GM12878 (cell line): Measurements from ENCODE around the gene ATXN1. TPM values are rescaled to one million over a fixed set of nuclear protein-coding genes. Genes with fewer than 3 reads are reported as not detected.

Experiments
- ATAC-seq: fragments of 200-7000 bp; cut with Tn5 transposase; 3 replicates; pipeline ENCODE4 v1.9.1; 2020; ENCODE audit warnings: mild to moderate bottlenecking, moderate library complexity
- BruUV-seq: library from RNA; stranded (reverse); fragments of 400-500 nt; replicated peaks from 2 replicates; lab custom pipeline; 2021; lab: Mats Ljungman, UMichigan
- CTCF ChIA-PET: fragments of 300-600 bp; sonication (Branson Sonifier 250); formaldehyde crosslinking; extraction: SDS; loops from one replicate; lab custom pipeline; 2021; ENCODE audit warnings: inconsistent platforms; lab: Yijun Ruan, JAX
- POLR2A ChIA-PET: fragments of 350-600 bp; formaldehyde crosslinking; extraction: SDS; loops from one replicate; lab custom pipeline; 2021; ENCODE audit warnings: inconsistent platforms; lab: Charles Lee
- RAD21 ChIA-PET: fragments of 300-600 bp; sonication (Branson Sonifier 250); formaldehyde crosslinking; loops from one replicate; lab custom pipeline; 2023; ENCODE audit warnings: antibody characterized with exemption; ENCODE audit not compliant: unreplicated experiment; lab: Charles Lee
- SMC1A ChIA-PET: fragments of 300-600 bp; sonication (Branson Sonifier 250); formaldehyde crosslinking; loops from one replicate; lab custom pipeline; 2023; ENCODE audit not compliant: unreplicated experiment, uncharacterized antibody; lab: Charles Lee
- DNase-seq: peaks from one replicate; pipeline ENCODE4 v3.0.0-alpha.2; 2011; ENCODE audit warnings: low read depth, low spot score
- FAIRE-seq: peaks from 3 replicates; lab custom pipeline; 2011; peaks lifted over from hg19 to GRCh38; lab: Jason Lieb, UNC
- H2AFZ ChIP-seq: 2 replicates; pipeline ENCODE4 v1.6.0; 2011; ENCODE audit warnings: low read depth, low read length, control low read depth; ENCODE audit not compliant: control insufficient read depth
- H3K27ac ChIP-seq: 2 replicates; pipeline ENCODE4 v1.5.1; 2011; ENCODE audit warnings: control low read depth; ENCODE audit not compliant: control insufficient read depth, insufficient read depth
- H3K27me3 ChIP-seq, 2 experiments: replicated peaks in 1 of 2; 2 replicates each; pipeline versions ENCODE4 v1.6.0 to v1.6.1; 2011; ENCODE audit warnings: low read length in 1 of 2; ENCODE audit not compliant: control insufficient read depth in 2 of 2, insufficient read depth in 2 of 2
- H3K36me3 ChIP-seq, 2 experiments: 2 replicates each; pipeline ENCODE4 v1.5.1; 2011; ENCODE audit warnings: low read length in 1 of 2; ENCODE audit not compliant: control insufficient read depth in 2 of 2, insufficient read depth in 2 of 2
- H3K4me1 ChIP-seq: 2 replicates; pipeline ENCODE4 v1.6.1; 2011; ENCODE audit warnings: mild to moderate bottlenecking, low read length, moderate library complexity, mixed read lengths; ENCODE audit not compliant: control insufficient read depth, insufficient read depth
- H3K4me2 ChIP-seq: 2 replicates; pipeline ENCODE4 v1.6.0; 2011; ENCODE audit warnings: control low read depth; ENCODE audit not compliant: control insufficient read depth, insufficient read depth
- H3K4me3 ChIP-seq: fragments of 200-600 bp; sonication (generic); 2 replicates; pipeline ENCODE4 v1.5.1; 2016
- H3K79me2 ChIP-seq: 2 replicates; pipeline ENCODE4 v1.6.0; 2011; ENCODE audit warnings: low read length; ENCODE audit not compliant: control insufficient read depth, insufficient read depth
- H3K9ac ChIP-seq: 2 replicates; pipeline ENCODE4 v1.8.0; 2011; ENCODE audit warnings: low read length, control low read depth, mixed read lengths; ENCODE audit not compliant: control insufficient read depth, insufficient read depth
- H3K9me3 ChIP-seq: replicated peaks from 3 replicates; pipeline ENCODE4 v1.5.1; 2011; ENCODE audit warnings: mild to moderate bottlenecking, low read length; ENCODE audit not compliant: control insufficient read depth, insufficient read depth
- H4K20me1 ChIP-seq: 2 replicates; pipeline ENCODE4 v1.6.0; 2011; ENCODE audit not compliant: control insufficient read depth, insufficient read depth
- CBFB ChIP-seq: IDR thresholded peaks from 2 replicates; pipeline ENCODE4 v1.6.1; 2016; ENCODE audit warnings: antibody characterized with exemption, low read depth
- MYC ChIP-seq: IDR thresholded peaks from 2 replicates; pipeline ENCODE4 v1.6.1; 2011; ENCODE audit warnings: mild to moderate bottlenecking, low read length, moderate library complexity, inconsistent platforms; ENCODE audit not compliant: insufficient read depth, insufficient replicate concordance, insufficient read length, severe bottlenecking
- NR2C1 ChIP-seq: fragments of 450-650 bp; IDR thresholded peaks from 2 replicates; pipeline ENCODE4 v1.6.1; 2017; ENCODE audit warnings: antibody characterized with exemption, mild to moderate bottlenecking, moderate library complexity
- SMAD1 ChIP-seq: fragments of 450-650 bp; IDR thresholded peaks from 2 replicates; pipeline ENCODE4 v1.6.1; 2018; ENCODE audit warnings: mild to moderate bottlenecking, low read depth; ENCODE audit not compliant: partially characterized antibody
- TCF12 ChIP-seq: IDR thresholded peaks from 2 replicates; pipeline ENCODE4 v1.6.1; 2011; ENCODE audit warnings: low read depth, mild to moderate bottlenecking, low read length
- WRNIP1 ChIP-seq: IDR thresholded peaks from 2 replicates; pipeline ENCODE4 v1.6.1; 2011; ENCODE audit warnings: low read depth, low read length, improper control_type of control experiment, borderline replicate concordance
- YY1 ChIP-seq: IDR thresholded peaks from 2 replicates; pipeline ENCODE4 v1.6.1; 2011; ENCODE audit warnings: low read depth, mild to moderate bottlenecking, low read length
- ZNF274 ChIP-seq: IDR thresholded peaks from one replicate; pipeline ENCODE4 v1.8.0; 2011; ENCODE audit not compliant: insufficient read length, insufficient read depth
- WGBS: methylation state at CpG from one replicate; pipeline ENCODE4 v1.1.6; 2016; ENCODE audit warnings: low lambda C conversion rate; ENCODE audit not compliant: insufficient replicate concordance, insufficient coverage; ENCODE audit errors: missing lambda C conversion rate; 5-methylcytosine and 5-hydroxymethylcytosine counted together
- in situ Hi-C: fragments of 300-500 bp; cut with MboI; formaldehyde crosslinking; loops from 9 replicates; pipeline ENCODE4 v1.14.3; 2018; ENCODE audit warnings: mixed read lengths
- intact Hi-C: fragments of 100-400 bp; cut with micrococcal nuclease; formaldehyde crosslinking; loops from one replicate; pipeline ENCODE4 v1.14.2; 2022; ENCODE audit not compliant: unreplicated experiment
- polyA plus RNA-seq, 11 experiments: library from polyadenylated mRNA; depleted of rRNA in 4 of 11; unstranded in 6 of 11; stranded (reverse) in 5 of 11; fragments of >200 nt; fragmentation: Nextera tagmentation in 4 of 11; fragmentation: Illumina TruSeq in 1 of 11; extraction: Ambion mirVana in 4 of 11; extraction: Trizol in 1 of 11; gene quantifications; 1 replicate in 1 of 11; 2 replicates in 10 of 11; pipeline versions ENCODE4 v1.2.1 to v1.2.3, GENCODE V29; 2011 to 2016; ENCODE audit warnings: inconsistent platforms in 2 of 11, missing spikeins in 2 of 11, low read depth in 1 of 11
- total RNA-seq, 4 experiments: library from RNA; depleted of rRNA in 3 of 4; stranded (reverse); fragments of >200 nt in 3 of 4; fragmentation: Illumina TruSeq in 1 of 4; extraction: Trizol in 1 of 4; gene quantifications; 2 replicates each; pipeline versions ENCODE4 v1.2.1 to v1.2.3, GENCODE V29; 2013 to 2021
- TF ChIP-seq, protein P1 (sequence below): fragments of 450-650 bp; IDR thresholded peaks from 2 replicates; pipeline ENCODE4 v1.6.1; 2017; ENCODE audit warnings: low read depth, mild to moderate bottlenecking, moderate library complexity
- TF ChIP-seq, protein P2 (sequence below): fragments of 450-650 bp; IDR thresholded peaks from 2 replicates; pipeline ENCODE4 v1.6.1; 2016; ENCODE audit warnings: mild to moderate bottlenecking, moderate library complexity, borderline replicate concordance
- TF ChIP-seq, protein P3 (sequence below): fragments of 450-650 bp; IDR thresholded peaks from 2 replicates; pipeline ENCODE4 v1.6.1; 2017; ENCODE audit warnings: mild to moderate bottlenecking
- TF ChIP-seq, protein P4 (sequence below): fragments of 450-650 bp; conservative IDR thresholded peaks from 2 replicates; pipeline ENCODE4 v1.6.1; 2017; ENCODE audit warnings: mild to moderate bottlenecking, moderate library complexity

The ATXN1 gene
- total and polyA plus RNA-seq, 10 of the 15 experiments (the other 5 are each of a cell fraction or from before 2014, with no cell fraction given), result 12.2 to 51.2 (median 20.5) TPM

DNA sequence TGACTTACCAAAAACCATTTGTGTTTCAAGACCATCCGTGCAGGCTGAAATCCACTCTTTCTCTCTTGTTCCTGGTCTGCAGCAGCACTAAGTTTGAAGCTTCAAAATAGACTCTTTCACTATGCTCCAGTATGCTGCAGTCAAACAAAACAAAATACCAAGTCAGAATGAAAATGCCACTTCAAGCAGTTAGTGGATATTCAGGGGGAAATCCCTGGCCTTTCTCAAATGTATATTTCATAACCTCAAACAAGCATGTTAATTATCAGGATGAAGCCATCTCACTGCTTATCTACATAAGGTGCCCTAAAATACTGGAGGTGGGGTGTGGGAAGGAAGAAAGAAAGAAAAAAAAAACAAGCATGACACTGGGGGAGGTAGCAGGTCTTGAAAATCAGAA, 103.5 kb downstream of the ATXN1 start:
- RAD21 ChIA-PET, result interaction anchor here (1.0 to 3.1 kb wide), 16 partner anchors 12 to 333 kb away, joined by 3 to 12 read pairs (median 6); no protein-coding TSS in a partner anchor
- intact Hi-C loops, result no loop called here
- 0% methylated on average over 1 of the region's 1 CpG for WGBS
- no peak for TF ChIP-seq WRNIP1
- TF ChIP-seq, protein P1, sequence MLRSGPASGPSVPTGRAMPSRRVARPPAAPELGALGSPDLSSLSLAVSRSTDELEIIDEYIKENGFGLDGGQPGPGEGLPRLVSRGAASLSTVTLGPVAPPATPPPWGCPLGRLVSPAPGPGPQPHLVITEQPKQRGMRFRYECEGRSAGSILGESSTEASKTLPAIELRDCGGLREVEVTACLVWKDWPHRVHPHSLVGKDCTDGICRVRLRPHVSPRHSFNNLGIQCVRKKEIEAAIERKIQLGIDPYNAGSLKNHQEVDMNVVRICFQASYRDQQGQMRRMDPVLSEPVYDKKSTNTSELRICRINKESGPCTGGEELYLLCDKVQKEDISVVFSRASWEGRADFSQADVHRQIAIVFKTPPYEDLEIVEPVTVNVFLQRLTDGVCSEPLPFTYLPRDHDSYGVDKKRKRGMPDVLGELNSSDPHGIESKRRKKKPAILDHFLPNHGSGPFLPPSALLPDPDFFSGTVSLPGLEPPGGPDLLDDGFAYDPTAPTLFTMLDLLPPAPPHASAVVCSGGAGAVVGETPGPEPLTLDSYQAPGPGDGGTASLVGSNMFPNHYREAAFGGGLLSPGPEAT, result peak; percentile 68; the same call in 1 of the 2 replicates
- TF ChIP-seq TCF12, result no peak
- TF ChIP-seq, protein P2, sequence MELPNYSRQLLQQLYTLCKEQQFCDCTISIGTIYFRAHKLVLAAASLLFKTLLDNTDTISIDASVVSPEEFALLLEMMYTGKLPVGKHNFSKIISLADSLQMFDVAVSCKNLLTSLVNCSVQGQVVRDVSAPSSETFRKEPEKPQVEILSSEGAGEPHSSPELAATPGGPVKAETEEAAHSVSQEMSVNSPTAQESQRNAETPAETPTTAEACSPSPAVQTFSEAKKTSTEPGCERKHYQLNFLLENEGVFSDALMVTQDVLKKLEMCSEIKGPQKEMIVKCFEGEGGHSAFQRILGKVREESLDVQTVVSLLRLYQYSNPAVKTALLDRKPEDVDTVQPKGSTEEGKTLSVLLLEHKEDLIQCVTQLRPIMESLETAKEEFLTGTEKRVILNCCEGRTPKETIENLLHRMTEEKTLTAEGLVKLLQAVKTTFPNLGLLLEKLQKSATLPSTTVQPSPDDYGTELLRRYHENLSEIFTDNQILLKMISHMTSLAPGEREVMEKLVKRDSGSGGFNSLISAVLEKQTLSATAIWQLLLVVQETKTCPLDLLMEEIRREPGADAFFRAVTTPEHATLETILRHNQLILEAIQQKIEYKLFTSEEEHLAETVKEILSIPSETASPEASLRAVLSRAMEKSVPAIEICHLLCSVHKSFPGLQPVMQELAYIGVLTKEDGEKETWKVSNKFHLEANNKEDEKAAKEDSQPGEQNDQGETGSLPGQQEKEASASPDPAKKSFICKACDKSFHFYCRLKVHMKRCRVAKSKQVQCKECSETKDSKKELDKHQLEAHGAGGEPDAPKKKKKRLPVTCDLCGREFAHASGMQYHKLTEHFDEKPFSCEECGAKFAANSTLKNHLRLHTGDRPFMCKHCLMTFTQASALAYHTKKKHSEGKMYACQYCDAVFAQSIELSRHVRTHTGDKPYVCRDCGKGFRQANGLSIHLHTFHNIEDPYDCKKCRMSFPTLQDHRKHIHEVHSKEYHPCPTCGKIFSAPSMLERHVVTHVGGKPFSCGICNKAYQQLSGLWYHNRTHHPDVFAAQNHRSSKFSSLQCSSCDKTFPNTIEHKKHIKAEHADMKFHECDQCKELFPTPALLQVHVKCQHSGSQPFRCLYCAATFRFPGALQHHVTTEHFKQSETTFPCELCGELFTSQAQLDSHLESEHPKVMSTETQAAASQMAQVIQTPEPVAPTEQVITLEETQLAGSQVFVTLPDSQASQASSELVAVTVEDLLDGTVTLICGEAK, result no peak
- TF ChIP-seq YY1, result no peak
- no peak for TF ChIP-seq CBFB
- TF ChIP-seq, protein P3, sequence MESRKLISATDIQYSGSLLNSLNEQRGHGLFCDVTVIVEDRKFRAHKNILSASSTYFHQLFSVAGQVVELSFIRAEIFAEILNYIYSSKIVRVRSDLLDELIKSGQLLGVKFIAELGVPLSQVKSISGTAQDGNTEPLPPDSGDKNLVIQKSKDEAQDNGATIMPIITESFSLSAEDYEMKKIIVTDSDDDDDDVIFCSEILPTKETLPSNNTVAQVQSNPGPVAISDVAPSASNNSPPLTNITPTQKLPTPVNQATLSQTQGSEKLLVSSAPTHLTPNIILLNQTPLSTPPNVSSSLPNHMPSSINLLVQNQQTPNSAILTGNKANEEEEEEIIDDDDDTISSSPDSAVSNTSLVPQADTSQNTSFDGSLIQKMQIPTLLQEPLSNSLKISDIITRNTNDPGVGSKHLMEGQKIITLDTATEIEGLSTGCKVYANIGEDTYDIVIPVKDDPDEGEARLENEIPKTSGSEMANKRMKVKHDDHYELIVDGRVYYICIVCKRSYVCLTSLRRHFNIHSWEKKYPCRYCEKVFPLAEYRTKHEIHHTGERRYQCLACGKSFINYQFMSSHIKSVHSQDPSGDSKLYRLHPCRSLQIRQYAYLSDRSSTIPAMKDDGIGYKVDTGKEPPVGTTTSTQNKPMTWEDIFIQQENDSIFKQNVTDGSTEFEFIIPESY, result no peak
- TF ChIP-seq MYC, result no peak
- no peak for TF ChIP-seq SMAD1
- TF ChIP-seq ZNF274, result no peak
- TF ChIP-seq NR2C1, result no peak
- TF ChIP-seq, protein P4, sequence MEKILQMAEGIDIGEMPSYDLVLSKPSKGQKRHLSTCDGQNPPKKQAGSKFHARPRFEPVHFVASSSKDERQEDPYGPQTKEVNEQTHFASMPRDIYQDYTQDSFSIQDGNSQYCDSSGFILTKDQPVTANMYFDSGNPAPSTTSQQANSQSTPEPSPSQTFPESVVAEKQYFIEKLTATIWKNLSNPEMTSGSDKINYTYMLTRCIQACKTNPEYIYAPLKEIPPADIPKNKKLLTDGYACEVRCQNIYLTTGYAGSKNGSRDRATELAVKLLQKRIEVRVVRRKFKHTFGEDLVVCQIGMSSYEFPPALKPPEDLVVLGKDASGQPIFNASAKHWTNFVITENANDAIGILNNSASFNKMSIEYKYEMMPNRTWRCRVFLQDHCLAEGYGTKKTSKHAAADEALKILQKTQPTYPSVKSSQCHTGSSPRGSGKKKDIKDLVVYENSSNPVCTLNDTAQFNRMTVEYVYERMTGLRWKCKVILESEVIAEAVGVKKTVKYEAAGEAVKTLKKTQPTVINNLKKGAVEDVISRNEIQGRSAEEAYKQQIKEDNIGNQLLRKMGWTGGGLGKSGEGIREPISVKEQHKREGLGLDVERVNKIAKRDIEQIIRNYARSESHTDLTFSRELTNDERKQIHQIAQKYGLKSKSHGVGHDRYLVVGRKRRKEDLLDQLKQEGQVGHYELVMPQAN, result no peak

More for the DNA sequence above, 103.5 kb downstream of the ATXN1 start:
- Histone ChIP-seq H3K4me1 (peaks cover 37% of the 10 kb centered on the region), H2AFZ (no peak overlapping the region), H3K79me2 (no peaks in the 10 kb centered on the region), H3K27ac (peak overlapping the region; percentile 15; the same call in 1 of the 2 replicates), H4K20me1 (no peaks in the 10 kb centered on the region; the same call in 1 of the 2 replicates), H3K27me3 (no peaks in the 10 kb centered on the region), H3K4me3 (peak overlapping the region; percentile 14; the same call in 1 of the 2 replicates), H3K36me3 (peaks cover 0 to 5% of the 10 kb centered on the region in 2 experiments; a peak in 2 of 4 replicates), H3K9ac (no peak overlapping the region), H3K9me3 (peaks cover 7% of the 10 kb centered on the region; the same call in 2 of the 3 replicates), H3K4me2 (peak overlapping the region; percentile 15)
- BruUV-seq, result no TSS peak
- SMC1A ChIA-PET, result interaction anchor here (0.7 to 4.3 kb wide), 24 partner anchors 9 to 243 kb away, joined by 3 to 19 read pairs (median 4); partner anchors contain the start of gene ATXN1
- POLR2A ChIA-PET, result interaction anchor here (0.5 to 2.1 kb wide), 6 partner anchors 10 to 180 kb away, joined by 3 to 12 read pairs (median 4); no protein-coding TSS in a partner anchor
- no peak for FAIRE-seq
- CTCF ChIA-PET, result interaction anchor here (0.8 to 2.2 kb wide), 7 partner anchors 10 to 146 kb away, joined by 3 to 5 read pairs (median 3); no protein-coding TSS in a partner anchor
- in situ Hi-C loops, result no loop called here
- no peak for DNase-seq
- peak; percentile 76 for ATAC-seq
